ENCODE measurements around the gene SLF2.
"Not testable (repeated sequence)": the region's sequence is repeated elsewhere in the genome, so short reads cannot be mapped to it uniquely, and the experiment has no call there.

Gene SLF2

GRCh38 chr10:100878291-100878910, 34.4 kb upstream of the SLF2 start:
- peak; percentile 51 for DNase-seq

- DNase-seq, result no peak
These were observed 32.9 kb upstream of the SLF2 start for GRCh38 chr10:100879741-100880360.

GRCh38 chr10:100881556-100882213, 31.1 kb upstream of the SLF2 start:
- DNase-seq, result no peak

- no peak for DNase-seq
These were observed 30.5 kb upstream of the SLF2 start for GRCh38 chr10:100882252-100882651.

GRCh38 chr10:100882671-100883311, 30.0 kb upstream of the SLF2 start:
- DNase-seq, result no peak

GRCh38 chr10:100883312-100883821, 29.4 kb upstream of the SLF2 start:
- no peak for DNase-seq

- not testable (repeated sequence) for DNase-seq
These were observed 27.2 kb upstream of the SLF2 start for GRCh38 chr10:100885611-100886010.

- no peak for DNase-seq
These were observed 26.7 kb upstream of the SLF2 start for GRCh38 chr10:100886091-100886490.

- no peak for DNase-seq
These were observed 26.2 kb upstream of the SLF2 start for GRCh38 chr10:100886521-100886920.

GRCh38 chr10:100886963-100887362, 25.8 kb upstream of the SLF2 start:
- no peak for DNase-seq

- DNase-seq, result no peak
These were observed 24.9 kb upstream of the SLF2 start for GRCh38 chr10:100887761-100888296.

GRCh38 chr10:100888957-100889356, 23.8 kb upstream of the SLF2 start:
- no peak for DNase-seq

GRCh38 chr10:100889546-100889945, 23.2 kb upstream of the SLF2 start:
- DNase-seq, result no peak

- no peak for DNase-seq
These were observed 22.6 kb upstream of the SLF2 start for GRCh38 chr10:100890141-100890672.

- DNase-seq, result no peak
These were observed 22.0 kb upstream of the SLF2 start for GRCh38 chr10:100890673-100891317.

GRCh38 chr10:100894033-100894432, 18.7 kb upstream of the SLF2 start:
- no peak for DNase-seq

- no peak for DNase-seq
These were observed 18.0 kb upstream of the SLF2 start for GRCh38 chr10:100894589-100895294.

GRCh38 chr10:100895346-100895745, 17.4 kb upstream of the SLF2 start:
- DNase-seq, result no peak

- DNase-seq, result no peak
These were observed 16.9 kb upstream of the SLF2 start for GRCh38 chr10:100895896-100896295.

- no peak for DNase-seq
These were observed 15.8 kb upstream of the SLF2 start for GRCh38 chr10:100896876-100897461.

GRCh38 chr10:100897976-100898375, 14.8 kb upstream of the SLF2 start:
- no peak for DNase-seq

GRCh38 chr10:100899171-100899570, 13.6 kb upstream of the SLF2 start:
- no peak for DNase-seq
